ENCODE results near the gene SUV39H1. TPM values are rescaled to one million over a fixed set of nuclear protein-coding genes. Genes with fewer than 3 reads are reported as not detected.
A peak's percentile ranks its signal among the peaks of the same experiment; 100 is the strongest.

Gene SUV39H1
- total RNA-seq, 2 experiments from 2014 or later: 25.4 to 26.8 TPM

DNA sequence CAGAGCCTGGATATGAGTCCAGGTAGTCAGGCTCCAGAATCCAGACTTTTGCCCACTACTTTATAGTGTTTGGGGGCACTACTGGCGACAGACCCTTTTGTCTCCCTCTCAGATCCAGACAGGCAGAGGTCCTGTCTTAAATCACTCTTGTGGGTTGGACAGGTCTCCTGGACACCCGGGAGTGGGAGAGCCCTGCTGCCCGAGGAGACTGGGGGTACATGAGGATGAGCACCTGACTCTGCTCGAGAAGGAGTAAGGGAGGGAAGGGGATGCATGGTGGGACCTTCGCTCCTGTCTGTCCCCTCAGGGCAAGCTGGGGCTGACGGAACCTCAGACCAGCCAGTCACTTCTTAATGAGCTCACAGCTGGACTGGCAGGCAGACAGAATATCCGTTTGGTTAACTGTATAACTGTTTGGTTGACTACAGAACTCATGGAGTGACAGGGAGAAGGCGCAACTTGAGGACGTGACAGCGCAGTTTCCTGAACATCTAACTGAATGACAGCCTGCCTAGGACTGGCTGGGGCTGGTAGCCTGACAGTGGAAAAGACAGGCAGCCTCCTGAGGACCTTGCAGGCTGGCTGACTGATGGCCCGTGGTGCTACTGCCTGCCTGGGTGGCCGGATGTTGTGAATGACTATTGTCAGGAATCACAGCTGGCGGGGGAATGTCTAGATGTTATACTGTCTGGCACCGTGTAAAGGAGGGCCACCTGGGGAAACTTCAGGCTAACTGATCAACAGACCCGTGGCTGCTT lies 1.6 kb upstream of the SUV39H1 start:
- no peaks in the 10 kb centered on the region for H3K27me3 Mint-ChIP-seq
- DNase-seq: no peak
- peaks cover 11% of the 10 kb centered on the region for H3K36me3 Mint-ChIP-seq
- peaks cover 16% of the 10 kb centered on the region for H3K4me1 Mint-ChIP-seq
- H3K9me3 Mint-ChIP-seq: no peaks in the 10 kb centered on the region
- POLR2A ChIA-PET: interaction anchor here (1.8 to 3.8 kb wide), 5 partner anchors 11 to 106 kb away, joined by 6 to 29 read pairs (median 22); partner anchors contain the start of genes HDAC6 and WAS
- peak overlapping the region; percentile 96 for H3K4me3 Mint-ChIP-seq
- no peak for ATAC-seq (ENCODE audit: low read depth)
- peak overlapping the region; percentile 98 for H3K27ac Mint-ChIP-seq

GRCh38 chrX:48695534-48695896 lies 1.0 kb upstream of the SUV39H1 start:
- peaks cover 11% of the 10 kb centered on the region for H3K36me3 Mint-ChIP-seq
- no peaks in the 10 kb centered on the region for H3K27me3 Mint-ChIP-seq

DNA sequence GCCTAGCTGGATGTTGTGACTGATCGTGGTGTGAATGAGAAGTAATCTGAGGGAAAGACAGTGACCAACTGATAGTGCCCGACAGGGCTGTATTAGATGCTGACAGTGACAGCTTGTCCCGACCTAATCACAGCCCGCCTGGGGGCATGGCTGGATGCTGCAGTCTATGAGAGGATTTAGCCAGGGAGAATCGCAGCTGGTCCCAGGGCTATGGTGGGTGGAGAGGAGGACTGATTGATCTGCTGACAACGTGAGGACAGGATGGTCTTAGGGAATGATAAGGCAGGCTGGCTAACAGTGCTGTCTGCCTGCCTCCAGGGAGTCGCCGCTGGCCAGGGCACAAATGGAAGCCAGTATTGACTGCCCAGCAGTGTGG lies 621 bp upstream of the SUV39H1 start:
- POLR2A ChIA-PET: interaction anchor here (0.6 to 3.8 kb wide), 15 partner anchors 10 to 1448 kb away, joined by 3 to 29 read pairs (median 4); partner anchors contain the start of genes HDAC6 and WAS
- Mint-ChIP-seq H3K27ac (peak overlapping the region; percentile 98), H3K4me1 (peaks cover 16% of the 10 kb centered on the region), H3K9me3 (no peaks in the 10 kb centered on the region), H3K27me3 (no peaks in the 10 kb centered on the region), H3K36me3 (peaks cover 12% of the 10 kb centered on the region), H3K4me3 (peak overlapping the region; percentile 96)
- DNase-seq: no peak
- peak; percentile 1 for ATAC-seq (ENCODE audit: low read depth)

More at GRCh38 chrX:48695534-48695896, 1.0 kb upstream of the SUV39H1 start:
- no peak for ATAC-seq (ENCODE audit: low read depth)
- peaks cover 16% of the 10 kb centered on the region for H3K4me1 Mint-ChIP-seq
- peak overlapping the region; percentile 98 for H3K27ac Mint-ChIP-seq
- DNase-seq: no peak
- POLR2A ChIA-PET: interaction anchor here (0.6 to 3.8 kb wide), 8 partner anchors 10 to 242 kb away, joined by 3 to 29 read pairs (median 8); partner anchors contain the start of genes HDAC6 and WAS
- peak overlapping the region; percentile 96 for H3K4me3 Mint-ChIP-seq
- H3K9me3 Mint-ChIP-seq: no peaks in the 10 kb centered on the region

DNA sequence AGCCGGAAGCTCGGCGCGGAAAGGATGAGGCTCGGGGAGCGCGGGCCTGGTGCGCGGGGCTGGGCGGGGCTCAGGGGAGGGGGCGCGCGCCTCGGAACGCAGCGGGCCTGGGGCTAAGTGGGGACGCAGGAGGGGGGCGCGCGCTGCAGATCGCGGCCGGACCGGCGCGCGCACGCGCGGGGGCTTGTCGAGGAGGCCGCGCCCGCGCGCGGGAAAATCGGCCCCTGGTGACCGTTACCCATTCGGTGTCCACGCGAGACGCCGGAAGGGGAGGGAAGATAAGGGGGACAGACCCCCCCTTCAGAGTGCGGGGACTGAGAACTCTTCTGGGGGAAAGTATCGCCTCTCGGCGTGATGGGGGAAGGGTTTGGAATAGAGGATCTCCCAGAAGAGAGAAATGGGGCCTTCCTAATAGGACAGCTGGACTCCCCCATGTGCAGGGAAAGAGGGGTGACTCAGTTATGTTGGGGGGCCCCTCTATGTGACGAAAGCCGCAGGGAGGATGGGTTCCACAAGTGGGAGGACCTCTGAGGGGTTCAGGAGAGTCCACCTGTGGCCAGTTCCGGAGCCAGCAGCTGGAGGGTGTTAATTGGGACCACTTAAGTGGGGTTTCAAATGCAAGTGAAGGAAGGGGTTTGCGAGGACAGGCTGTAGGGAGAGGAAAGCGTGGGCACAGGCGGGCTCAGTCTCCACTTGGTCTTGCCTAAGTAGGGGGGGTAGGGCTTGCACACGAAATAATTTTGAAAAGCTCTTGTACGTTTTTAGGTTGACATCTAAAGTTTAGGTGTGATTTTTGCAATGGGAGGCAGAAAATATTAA lies 584 bp downstream of the SUV39H1 start:
- peak overlapping the region; percentile 94 for H3K27ac Mint-ChIP-seq
- peak overlapping the region; percentile 96 for H3K4me3 Mint-ChIP-seq
- peaks cover 12% of the 10 kb centered on the region for H3K36me3 Mint-ChIP-seq
- POLR2A ChIA-PET: interaction anchor here (0.9 to 3.8 kb wide), 11 partner anchors 12 to 261 kb away, joined by 3 to 29 read pairs (median 4); partner anchors contain the start of genes HDAC6 and WAS
- no peaks in the 10 kb centered on the region for H3K27me3 Mint-ChIP-seq
- H3K4me1 Mint-ChIP-seq: peaks cover 16% of the 10 kb centered on the region
- no peaks in the 10 kb centered on the region for H3K9me3 Mint-ChIP-seq
- peak; percentile 30 for ATAC-seq (ENCODE audit: low read depth)
- peak; percentile 64 for DNase-seq

DNA sequence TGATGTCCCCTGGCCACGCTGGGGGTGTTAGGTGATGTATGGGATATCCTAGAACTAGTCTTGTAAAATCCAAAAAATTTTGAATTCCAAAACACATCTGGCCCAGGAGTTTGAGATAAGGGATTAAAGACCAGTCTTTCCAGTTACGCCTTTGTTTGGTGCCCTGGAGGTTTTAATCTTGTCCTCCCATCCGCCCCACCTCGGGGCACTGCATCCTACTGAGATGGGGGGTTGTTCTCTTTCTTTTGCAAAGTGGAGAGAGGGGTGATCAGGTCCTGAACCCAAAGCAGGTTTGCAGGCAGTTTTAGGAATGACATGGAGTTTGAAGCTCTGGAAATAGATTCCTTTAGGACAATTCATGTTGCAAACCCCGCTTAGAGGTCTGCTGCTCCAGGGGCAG lies 1.8 kb downstream of the SUV39H1 start:
- H3K36me3 Mint-ChIP-seq: peaks cover 12% of the 10 kb centered on the region
- H3K4me3 Mint-ChIP-seq: peak overlapping the region; percentile 3
- H3K9me3 Mint-ChIP-seq: no peaks in the 10 kb centered on the region
- no peaks in the 10 kb centered on the region for H3K27me3 Mint-ChIP-seq
- no peak overlapping the region for H3K27ac Mint-ChIP-seq
- POLR2A ChIA-PET: interaction anchor here (0.7 to 3.8 kb wide), 4 partner anchors 11 to 39 kb away, joined by 3 to 25 read pairs (median 4); partner anchors contain the start of gene WAS
- no peak for ATAC-seq (ENCODE audit: low read depth)
- H3K4me1 Mint-ChIP-seq: peaks cover 16% of the 10 kb centered on the region
- no peak for DNase-seq

- Mint-ChIP-seq H3K36me3 (peaks cover 14% of the 10 kb centered on the region), H3K27ac (no peak overlapping the region), H3K4me1 (peaks cover 19% of the 10 kb centered on the region), H3K27me3 (no peaks in the 10 kb centered on the region), H3K4me3 (no peak overlapping the region), H3K9me3 (no peaks in the 10 kb centered on the region)
- DNase-seq: no peak
- ATAC-seq (ENCODE audit: low read depth): no peak
- POLR2A ChIA-PET: interaction anchor here (1.7 kb wide), 1 partner anchor 37 kb away, joined by 6 read pairs; no protein-coding TSS in a partner anchor
These were observed 3.7 kb downstream of the SUV39H1 start for GRCh38 chrX:48700246-48700645.

GRCh38 chrX:48700951-48701653 lies 4.6 kb downstream of the SUV39H1 start:
- H3K27me3 Mint-ChIP-seq: no peaks in the 10 kb centered on the region
- ATAC-seq (ENCODE audit: low read depth) (no peak), DNase-seq (no peak)
- H3K27ac Mint-ChIP-seq: no peak overlapping the region
- peaks cover 12% of the 10 kb centered on the region for H3K4me1 Mint-ChIP-seq
- no peak overlapping the region for H3K4me3 Mint-ChIP-seq
- no peaks in the 10 kb centered on the region for H3K9me3 Mint-ChIP-seq
- POLR2A ChIA-PET: no interaction called here
- peaks cover 14% of the 10 kb centered on the region for H3K36me3 Mint-ChIP-seq

DNA sequence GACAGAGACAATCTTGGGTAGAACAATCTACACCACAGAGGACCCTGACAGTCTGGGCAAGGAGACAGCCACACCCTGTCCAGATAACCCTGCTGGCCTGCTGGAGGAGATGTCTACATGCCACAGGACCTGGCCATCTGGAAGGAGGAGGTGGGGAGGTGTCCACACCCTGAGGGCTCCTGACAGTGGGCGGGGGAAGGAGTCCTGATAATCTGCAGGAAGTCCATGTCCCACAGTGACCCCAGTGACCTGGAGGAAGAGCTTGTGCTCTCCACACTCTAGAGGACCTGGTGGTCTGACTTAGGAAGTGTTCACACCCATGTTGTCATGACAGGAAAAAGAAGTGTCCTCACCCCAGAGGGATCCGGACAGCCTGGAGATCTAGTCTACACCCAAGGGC lies 5.5 kb downstream of the SUV39H1 start:
- Mint-ChIP-seq H3K9me3 (no peaks in the 10 kb centered on the region), H3K27ac (no peak overlapping the region), H3K27me3 (no peaks in the 10 kb centered on the region), H3K4me1 (peaks cover 12% of the 10 kb centered on the region), H3K36me3 (peaks cover 13% of the 10 kb centered on the region), H3K4me3 (no peak overlapping the region)
- POLR2A ChIA-PET: no interaction called here
- ATAC-seq (ENCODE audit: low read depth) (no peak), DNase-seq (no peak)

GRCh38 chrX:48702716-48703115 lies 6.2 kb downstream of the SUV39H1 start:
- DNase-seq: no peak
- Mint-ChIP-seq H3K9me3 (no peaks in the 10 kb centered on the region), H3K27ac (no peak overlapping the region), H3K36me3 (peaks cover 8% of the 10 kb centered on the region), H3K4me1 (peaks cover 8% of the 10 kb centered on the region), H3K4me3 (no peak overlapping the region), H3K27me3 (no peaks in the 10 kb centered on the region)
- ATAC-seq (ENCODE audit: low read depth): no peak
- POLR2A ChIA-PET: no interaction called here

GRCh38 chrX:48703228-48703627 lies 6.7 kb downstream of the SUV39H1 start:
- no peak overlapping the region for H3K27ac Mint-ChIP-seq

DNA sequence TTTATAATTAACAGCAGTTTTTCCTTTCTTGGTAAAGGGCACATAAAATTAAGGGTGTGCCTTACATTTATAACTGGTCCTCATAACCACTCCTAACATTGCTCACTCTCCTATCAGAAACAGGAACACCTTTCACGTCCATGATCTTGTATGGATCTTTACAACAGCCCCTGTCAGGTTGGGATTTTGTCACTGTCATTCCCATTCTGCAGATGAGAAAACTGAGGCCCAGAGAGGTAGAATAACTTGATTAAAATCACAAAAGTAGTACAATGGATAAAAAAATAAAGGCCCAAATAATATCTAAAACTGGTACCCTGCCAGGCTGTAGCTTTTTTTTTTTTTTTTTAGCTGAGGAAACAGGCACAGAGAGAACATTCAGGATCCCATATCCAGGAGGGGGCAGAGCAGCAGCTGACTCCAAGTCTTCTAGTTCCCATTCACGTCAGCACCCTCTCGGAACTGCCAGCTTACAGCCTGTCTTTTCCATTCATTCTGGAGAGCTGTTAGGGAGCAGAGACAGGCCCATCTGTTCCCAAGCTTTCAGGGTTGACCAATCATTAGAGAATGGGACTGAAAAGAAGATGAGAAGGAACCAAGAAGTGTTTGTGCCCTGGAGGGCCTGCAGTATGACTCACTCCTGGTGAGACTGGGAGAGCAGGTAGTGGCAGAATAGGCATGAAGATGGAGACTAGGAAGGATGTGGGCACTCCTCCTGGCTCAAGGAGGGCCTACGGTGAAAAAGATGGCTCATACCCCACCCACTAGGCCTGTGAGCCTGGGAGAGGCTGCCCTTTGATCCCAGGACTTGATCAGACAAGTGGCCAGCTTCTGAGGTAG lies 7.3 kb downstream of the SUV39H1 start:
- H3K9me3 Mint-ChIP-seq: no peaks in the 10 kb centered on the region
- no peak overlapping the region for H3K4me3 Mint-ChIP-seq
- H3K27ac Mint-ChIP-seq: peak overlapping the region; percentile 25
- H3K27me3 Mint-ChIP-seq: no peaks in the 10 kb centered on the region
- POLR2A ChIA-PET: no interaction called here
- no peak for DNase-seq
- ATAC-seq (ENCODE audit: low read depth): no peak
- H3K36me3 Mint-ChIP-seq: peaks cover 17% of the 10 kb centered on the region
- peaks cover 6% of the 10 kb centered on the region for H3K4me1 Mint-ChIP-seq

More at GRCh38 chrX:48703228-48703627, 6.7 kb downstream of the SUV39H1 start:
- Mint-ChIP-seq H3K4me1 (peaks cover 6% of the 10 kb centered on the region), H3K4me3 (no peak overlapping the region), H3K36me3 (peaks cover 11% of the 10 kb centered on the region), H3K9me3 (no peaks in the 10 kb centered on the region), H3K27me3 (no peaks in the 10 kb centered on the region)
- POLR2A ChIA-PET: no interaction called here
- no peak for ATAC-seq (ENCODE audit: low read depth)
- no peak for DNase-seq

DNA sequence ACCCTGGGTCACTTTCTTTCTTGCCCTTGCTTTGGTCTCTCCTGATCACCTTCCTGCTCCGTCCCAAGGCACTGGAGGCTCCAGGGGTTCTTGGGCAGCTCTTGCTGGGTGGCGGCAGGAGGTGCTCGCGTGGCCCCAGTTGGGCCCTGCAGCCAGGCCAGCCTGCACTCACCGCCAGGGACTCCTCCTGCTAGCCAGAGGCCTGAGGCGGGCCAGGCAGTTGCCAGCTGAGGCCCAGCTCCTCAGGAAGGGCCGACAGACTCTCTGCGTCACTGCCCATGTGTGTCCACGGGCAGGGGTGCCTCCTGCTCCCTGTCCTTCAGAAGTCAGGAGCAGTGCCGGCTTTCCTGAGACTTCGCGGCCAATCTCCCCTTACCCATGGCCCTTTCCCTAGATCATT lies 9.3 kb downstream of the SUV39H1 start:
- Mint-ChIP-seq H3K36me3 (peaks cover 16% of the 10 kb centered on the region), H3K4me3 (no peak overlapping the region), H3K9me3 (no peaks in the 10 kb centered on the region), H3K27me3 (no peaks in the 10 kb centered on the region), H3K27ac (no peak overlapping the region), H3K4me1 (peaks cover 4% of the 10 kb centered on the region)
- POLR2A ChIA-PET: interaction anchor here (0.7 to 1.1 kb wide), 2 partner anchors 31 to 37 kb away, joined by 4 read pairs; no protein-coding TSS in a partner anchor
- ATAC-seq (ENCODE audit: low read depth): no peak
- no peak for DNase-seq

Data from activated naive CD8-positive, alpha-beta T cell treated with anti-CD3 and anti-CD28 coated beads, Interleukin-2, amount 10 ng/mL, durations not matched to agents 7 days and 5 days (primary cell).